ENCODE data around the gene TXNDC2. TPM values are rescaled to one million over a fixed set of nuclear protein-coding genes. Genes with fewer than 3 reads are reported as not detected.

Gene TXNDC2
- total and polyA plus RNA-seq, 9 of the 15 experiments (the other 6 are each of a cell fraction or from before 2014, with no cell fraction given) = 1.2 to 4.9 (median 2.3) TPM

GRCh38 chr18:9898792-9899549 is 13.2 kb downstream of the TXNDC2 start (continued):
- TF ChIP-seq RBM25 (IDR thresholded peaks at IDR 0.05; ENCODE audit: low read depth, low read length, severe bottlenecking) (no peak), GABPB1 (CRISPR knock-in tag; IDR thresholded peaks at IDR 0.05) (no peak), SFPQ (IDR thresholded peaks at IDR 0.05; ENCODE audit: low read depth, low read length) (no peak), MXD1 (CRISPR knock-in tag; IDR thresholded peaks at IDR 0.05; ENCODE audit: borderline replicate concordance, poor library complexity, severe bottlenecking) (no peak), HCFC1 (IDR thresholded peaks at IDR 0.05; ENCODE audit: low read depth, low read length) (peak; percentile 2; the same call in 1 of the 2 replicates), KAT2B (IDR thresholded peaks at IDR 0.05; ENCODE audit: low read depth, low read length) (no peak), HNRNPH1 (optimal IDR thresholded peaks at IDR 0.05; ENCODE audit: low read depth, low read length) (no peak), BCLAF1 (IDR thresholded peaks at IDR 0.05; ENCODE audit: borderline replicate concordance in 1 of 2, control insufficient read depth in 1 of 2, low read depth in 2 of 2, low read length in 1 of 2) (no peak; a peak in 1 of 4 replicates), ZNF174 (CRISPR knock-in tag; IDR thresholded peaks at IDR 0.05) (no peak), ADNP (tag; IDR thresholded peaks at IDR 0.05) (peak; percentile 84; the same call in 1 of the 2 replicates), ATF6 (CRISPR knock-in tag; IDR thresholded peaks at IDR 0.05) (0 out of 2 replicates have a peak, but pooled peaks have one; percentile 16), DLX4 (CRISPR knock-in tag; IDR thresholded peaks at IDR 0.05) (no peak), GATAD2A (IDR thresholded peaks at IDR 0.05) (no peak), HNRNPK (IDR thresholded peaks at IDR 0.05; ENCODE audit: low read depth, low read length, poor library complexity, severe bottlenecking) (no peak), CAMTA2 (CRISPR knock-in tag; conservative IDR thresholded peaks at IDR 0.05) (no peak)

Data from K562 (cell line).